Parathyroid adenoma (tissue), 2 donors: ENCODE measurements around the gene METTL9.

Source experiments
- H2AFZ ChIP-seq: fragments of 300-600 bp; sonication (generic); one replicate; pipeline ENCODE4 v1.7.0; 2017; ENCODE audit warnings: antibody characterized with exemption, mild to moderate bottlenecking
- H3K27ac ChIP-seq: fragments of 300-600 bp; sonication (generic); one replicate; pipeline ENCODE4 v1.7.0; 2017
- H3K27me3 ChIP-seq: fragments of 300-600 bp; sonication (generic); one replicate; pipeline ENCODE4 v1.7.0; 2017; ENCODE audit warnings: low read length; ENCODE audit not compliant: control insufficient read depth, insufficient read depth
- H3K36me3 ChIP-seq: fragments of 300-600 bp; sonication (generic); one replicate; pipeline ENCODE4 v1.7.0; 2017; ENCODE audit warnings: low read length; ENCODE audit not compliant: control insufficient read depth, insufficient read depth
- H3K4me1 ChIP-seq: fragments of 300-600 bp; sonication (generic); one replicate; pipeline ENCODE4 v1.7.0; 2017; ENCODE audit warnings: control low read depth
- H3K4me2 ChIP-seq: fragments of 300-600 bp; sonication (generic); one replicate; pipeline ENCODE4 v1.7.0; 2017; ENCODE audit warnings: low read length
- H3K4me3 ChIP-seq: fragments of 300-600 bp; sonication (generic); one replicate; pipeline ENCODE4 v1.7.0; 2017; ENCODE audit warnings: low read depth, low read length
- H3K79me2 ChIP-seq: fragments of 300-600 bp; sonication (generic); one replicate; pipeline ENCODE4 v1.7.0; 2017; ENCODE audit warnings: control low read depth
- H3K9ac ChIP-seq: fragments of 300-600 bp; sonication (generic); one replicate; pipeline ENCODE4 v1.7.0; 2017; ENCODE audit warnings: mild to moderate bottlenecking
- H3K9me3 ChIP-seq: fragments of 300-600 bp; sonication (generic); one replicate; pipeline ENCODE4 v1.7.0; 2017; ENCODE audit warnings: low read length; ENCODE audit not compliant: control insufficient read depth
- TF ChIP-seq, protein P1 (sequence below): fragments of 300-600 bp; sonication (generic); IDR thresholded peaks from one replicate; pipeline ENCODE4 v1.7.0; 2017; ENCODE audit warnings: antibody characterized with exemption, mild to moderate bottlenecking
- donor health status: primary hyperparathyroidism.

Gene METTL9

DNA sequence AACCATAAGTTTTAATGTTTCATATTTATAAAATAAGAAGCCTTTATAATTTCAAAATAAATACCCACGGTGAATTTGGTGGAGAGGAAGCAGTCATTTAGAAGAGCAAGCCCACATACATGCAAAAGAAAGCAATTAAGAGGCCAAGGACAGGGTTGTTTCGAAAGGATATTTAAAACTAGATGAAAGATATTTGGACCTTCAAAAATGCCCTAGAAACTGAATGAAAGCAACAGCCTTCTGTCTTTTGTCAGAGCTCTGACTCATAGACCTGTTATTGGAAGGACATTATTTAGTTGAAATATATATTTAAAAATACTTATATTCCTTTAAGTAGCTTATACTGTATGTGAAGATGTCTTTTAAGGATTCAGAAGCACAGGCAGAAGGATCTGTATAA is 8.6 kb upstream of the METTL9 start:
- Histone ChIP-seq H3K27me3 (no peaks in the 10 kb centered on the region), H3K4me1 (peaks cover 7% of the 10 kb centered on the region), H3K9me3 (no peaks in the 10 kb centered on the region), H3K4me3 (no peak overlapping the region), H3K4me2 (no peak overlapping the region), H3K36me3 (no peaks in the 10 kb centered on the region), H3K27ac (no peak overlapping the region), H2AFZ (no peak overlapping the region), H3K79me2 (no peaks in the 10 kb centered on the region), H3K9ac (no peak overlapping the region)
- TF ChIP-seq, protein P1, sequence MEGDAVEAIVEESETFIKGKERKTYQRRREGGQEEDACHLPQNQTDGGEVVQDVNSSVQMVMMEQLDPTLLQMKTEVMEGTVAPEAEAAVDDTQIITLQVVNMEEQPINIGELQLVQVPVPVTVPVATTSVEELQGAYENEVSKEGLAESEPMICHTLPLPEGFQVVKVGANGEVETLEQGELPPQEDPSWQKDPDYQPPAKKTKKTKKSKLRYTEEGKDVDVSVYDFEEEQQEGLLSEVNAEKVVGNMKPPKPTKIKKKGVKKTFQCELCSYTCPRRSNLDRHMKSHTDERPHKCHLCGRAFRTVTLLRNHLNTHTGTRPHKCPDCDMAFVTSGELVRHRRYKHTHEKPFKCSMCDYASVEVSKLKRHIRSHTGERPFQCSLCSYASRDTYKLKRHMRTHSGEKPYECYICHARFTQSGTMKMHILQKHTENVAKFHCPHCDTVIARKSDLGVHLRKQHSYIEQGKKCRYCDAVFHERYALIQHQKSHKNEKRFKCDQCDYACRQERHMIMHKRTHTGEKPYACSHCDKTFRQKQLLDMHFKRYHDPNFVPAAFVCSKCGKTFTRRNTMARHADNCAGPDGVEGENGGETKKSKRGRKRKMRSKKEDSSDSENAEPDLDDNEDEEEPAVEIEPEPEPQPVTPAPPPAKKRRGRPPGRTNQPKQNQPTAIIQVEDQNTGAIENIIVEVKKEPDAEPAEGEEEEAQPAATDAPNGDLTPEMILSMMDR, result no peak

DNA sequence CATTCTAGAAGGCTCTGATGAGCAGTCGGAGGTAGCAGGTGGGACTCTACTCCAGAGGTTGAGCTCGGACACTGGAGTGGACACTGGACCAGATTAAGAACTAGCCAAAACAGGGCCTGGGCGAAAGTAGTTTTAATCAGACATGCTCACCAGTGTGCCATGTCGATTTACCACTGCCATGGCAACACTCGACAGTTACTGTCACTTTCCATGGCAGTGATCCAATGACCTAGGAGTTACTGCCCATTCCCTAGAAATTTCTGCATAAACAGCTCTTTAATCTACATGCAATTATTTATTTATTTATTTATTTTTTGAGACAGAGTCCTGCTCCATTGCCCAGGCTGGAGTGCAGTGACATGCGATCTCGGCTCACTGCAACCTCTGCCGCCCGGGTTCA is 7.2 kb upstream of the METTL9 start:
- peaks cover 7% of the 10 kb centered on the region for H3K4me1 ChIP-seq
- no peaks in the 10 kb centered on the region for H3K36me3 ChIP-seq
- no peaks in the 10 kb centered on the region for H3K9me3 ChIP-seq
- no peak overlapping the region for H3K4me2 ChIP-seq
- H3K27me3 ChIP-seq, result no peaks in the 10 kb centered on the region
- no peaks in the 10 kb centered on the region for H3K79me2 ChIP-seq
- TF ChIP-seq, protein P1, result no peak
- H2AFZ ChIP-seq, result no peak overlapping the region
- no peak overlapping the region for H3K27ac ChIP-seq
- no peak overlapping the region for H3K4me3 ChIP-seq
- no peak overlapping the region for H3K9ac ChIP-seq

DNA sequence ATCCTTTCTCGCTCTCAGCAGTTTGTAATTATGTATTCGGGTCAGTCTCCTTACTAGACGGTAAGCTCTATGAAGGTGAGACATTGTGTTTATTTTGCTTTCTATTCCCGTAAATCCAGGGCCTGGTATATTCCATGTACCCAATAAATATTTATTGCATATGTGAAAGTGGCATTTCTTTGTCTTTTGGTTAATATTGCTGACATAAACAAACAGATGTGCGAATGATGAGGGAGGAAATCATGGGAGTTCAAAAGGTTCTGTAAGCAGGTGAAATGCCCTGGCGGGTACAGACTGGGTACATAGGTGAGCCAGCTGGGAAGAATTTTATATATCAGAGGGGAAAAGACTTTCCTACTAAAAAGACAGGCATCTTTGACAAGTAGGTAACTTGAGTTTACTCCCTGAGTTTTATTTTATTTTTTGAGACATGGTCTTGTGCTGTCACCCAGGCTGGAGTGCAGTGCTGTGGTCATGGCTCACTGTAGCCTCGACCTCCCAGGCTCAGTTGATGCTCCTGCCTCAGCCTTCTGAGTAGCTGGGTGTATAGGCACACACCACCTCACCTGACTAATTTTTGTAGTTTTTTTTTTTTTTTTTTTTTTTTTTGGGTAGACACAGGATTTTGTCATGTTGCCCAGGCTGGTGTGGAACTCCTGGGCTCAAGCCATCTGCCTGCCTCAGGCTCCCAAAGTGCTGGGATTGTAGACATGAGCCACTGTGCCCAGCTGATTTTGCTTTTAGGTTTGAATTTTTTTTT is 5.7 kb upstream of the METTL9 start:
- Histone ChIP-seq H3K79me2 (no peaks in the 10 kb centered on the region), H3K27me3 (no peaks in the 10 kb centered on the region), H3K4me1 (peaks cover 12% of the 10 kb centered on the region), H3K9ac (no peak overlapping the region), H2AFZ (peak overlapping the region; percentile 50), H3K9me3 (no peaks in the 10 kb centered on the region), H3K4me2 (peak overlapping the region; percentile 44), H3K36me3 (no peaks in the 10 kb centered on the region), H3K27ac (peak overlapping the region; percentile 68), H3K4me3 (no peak overlapping the region)
- TF ChIP-seq, protein P1, result no peak

DNA sequence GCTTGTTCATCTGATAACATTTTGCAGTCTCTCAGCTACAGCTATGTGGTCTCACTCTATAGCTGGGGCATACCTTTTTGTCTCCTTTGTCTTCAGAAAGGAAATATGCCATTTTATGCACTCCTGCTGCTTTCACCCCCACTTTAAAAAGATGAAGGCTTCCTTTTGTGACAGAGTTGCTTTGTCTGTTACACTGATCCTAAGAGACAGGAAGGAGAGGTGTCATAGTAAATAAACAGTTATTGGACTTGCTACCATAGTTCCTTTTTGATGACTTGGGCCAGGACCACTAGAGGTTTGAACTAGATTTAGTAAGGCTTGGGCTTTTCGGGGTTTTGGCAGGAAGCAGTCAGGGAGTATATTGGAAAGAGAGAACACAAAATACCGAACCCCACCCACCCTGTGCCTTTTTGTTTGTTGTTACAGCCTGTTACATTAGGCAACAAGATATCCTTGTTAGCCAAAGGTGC is 1.8 kb upstream of the METTL9 start:
- TF ChIP-seq, protein P1, result no peak
- Histone ChIP-seq H2AFZ (peak overlapping the region; percentile 24), H3K79me2 (peaks cover 12% of the 10 kb centered on the region), H3K9ac (no peak overlapping the region), H3K36me3 (no peaks in the 10 kb centered on the region), H3K27ac (no peak overlapping the region), H3K4me3 (no peak overlapping the region), H3K4me1 (peaks cover 16% of the 10 kb centered on the region), H3K4me2 (no peak overlapping the region), H3K9me3 (no peaks in the 10 kb centered on the region), H3K27me3 (no peaks in the 10 kb centered on the region)

DNA sequence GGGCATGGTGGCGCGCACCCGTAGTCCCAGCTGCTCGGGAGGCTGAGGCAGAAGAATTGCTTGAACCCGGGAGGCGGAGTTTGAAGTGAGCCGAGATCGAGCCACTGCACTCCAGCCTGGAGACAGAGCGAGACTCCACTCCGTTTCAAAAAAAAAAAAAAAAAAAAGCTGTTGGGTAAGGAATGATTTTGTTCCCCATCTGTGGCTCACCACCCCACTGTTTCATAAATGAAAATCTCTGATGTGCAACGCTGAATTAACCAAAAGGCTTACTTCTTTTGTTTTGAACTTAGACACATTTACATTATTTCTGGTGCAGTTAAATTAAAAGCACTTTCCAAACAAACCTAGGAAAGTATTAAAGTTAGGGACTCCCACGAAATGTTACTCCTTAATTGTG is 1.2 kb upstream of the METTL9 start:
- TF ChIP-seq, protein P1, result no peak
- Histone ChIP-seq H2AFZ (peak overlapping the region; percentile 98), H3K4me2 (peak overlapping the region; percentile 86), H3K27ac (peak overlapping the region; percentile 93), H3K9me3 (no peaks in the 10 kb centered on the region), H3K27me3 (no peaks in the 10 kb centered on the region), H3K9ac (no peak overlapping the region), H3K4me1 (peaks cover 14% of the 10 kb centered on the region), H3K4me3 (peak overlapping the region; percentile 92), H3K79me2 (peaks cover 18% of the 10 kb centered on the region), H3K36me3 (no peaks in the 10 kb centered on the region)
